CD4-positive, alpha-beta T cell (primary cell): ENCODE data around the gene PPT1. TPM values are rescaled to one million over a fixed set of nuclear protein-coding genes. Genes with fewer than 3 reads are reported as not detected.
"Not testable (repeated sequence)": the region's sequence is repeated elsewhere in the genome, so short reads cannot be mapped to it uniquely, and the experiment has no call there.

ENCODE experiments used
- ATAC-seq: fragments of 200-7000 bp; cut with Tn5 transposase; one replicate; pipeline ENCODE4 v1.10.0; 2022; ENCODE audit warnings: mild to moderate bottlenecking; ENCODE audit not compliant: poor library complexity
- CTCF ChIA-PET: fragments of 350-600 bp; sonication (Branson Sonifier 250); formaldehyde crosslinking; loops from one replicate; lab custom pipeline; 2021; ENCODE audit warnings: antibody characterized with exemption, inconsistent platforms; lab: Charles Lee
- POLR2A ChIA-PET: fragments of 350-600 bp; sonication (Branson Sonifier 250); formaldehyde crosslinking; loops from one replicate; lab custom pipeline; 2021; ENCODE audit warnings: antibody characterized with exemption, inconsistent platforms; lab: Charles Lee
- DNase-seq, 14 experiments: peaks; one replicate each; pipeline ENCODE4 v3.0.0-alpha.2; 2013 to 2020; ENCODE audit warnings: mixed read lengths in 2 of 14
- H3K27ac ChIP-seq, 2 donors: one replicate each; pipeline versions ENCODE4 v1.5.1 to v1.7.0; 2013; ENCODE audit warnings: low read length in 2 of 2, low read depth in 1 of 2, mild to moderate bottlenecking in 1 of 2
- H3K27me3 ChIP-seq, 2 experiments: 1 replicate in 1 of 2; 2 replicates in 1 of 2; pipeline versions ENCODE4 v1.6.1 to v1.7.0; 2013; ENCODE audit warnings: low read length in 2 of 2, control low read depth in 1 of 2, mild to moderate bottlenecking in 1 of 2, moderate library complexity in 1 of 2; ENCODE audit not compliant: insufficient read depth in 2 of 2, control insufficient read depth in 1 of 2
- H3K36me3 ChIP-seq: one replicate; pipeline ENCODE4 v1.6.1; 2013; ENCODE audit warnings: low read length, control low read depth; ENCODE audit not compliant: insufficient read depth
- H3K4me1 ChIP-seq: one replicate; pipeline ENCODE4 v1.6.1; 2013; ENCODE audit warnings: low read length, control low read depth; ENCODE audit not compliant: insufficient read depth
- H3K4me3 ChIP-seq: one replicate; pipeline ENCODE4 v1.5.1; 2013; ENCODE audit warnings: mild to moderate bottlenecking, low read length, moderate library complexity
- H3K9me3 ChIP-seq, 2 experiments: 1 replicate in 1 of 2; 2 replicates in 1 of 2; pipeline versions ENCODE4 v1.6.1 to v1.7.0; 2013; ENCODE audit warnings: low read length in 2 of 2, mild to moderate bottlenecking in 2 of 2, control low read depth in 1 of 2, moderate library complexity in 1 of 2; ENCODE audit not compliant: control insufficient read depth in 1 of 2, insufficient read depth in 1 of 2
- H3K27ac Mint-ChIP-seq: one replicate; pipeline ENCODE4 v1.8.0; 2020; ENCODE audit warnings: mixed read lengths
- H3K27me3 Mint-ChIP-seq: one replicate; pipeline ENCODE4 v1.8.0; 2021; ENCODE audit warnings: mixed read lengths
- H3K36me3 Mint-ChIP-seq: one replicate; pipeline ENCODE4 v1.8.0; 2021; ENCODE audit warnings: low read depth, mixed read lengths
- H3K4me1 Mint-ChIP-seq: one replicate; pipeline ENCODE4 v1.8.0; 2021; ENCODE audit warnings: low read depth, mixed read lengths
- H3K4me3 Mint-ChIP-seq: one replicate; pipeline ENCODE4 v1.8.0; 2020; ENCODE audit warnings: mild to moderate bottlenecking, mixed read lengths
- H3K9me3 Mint-ChIP-seq: one replicate; pipeline ENCODE4 v1.8.0; 2020; ENCODE audit warnings: mixed read lengths
- CTCF ChIP-seq: fragments of 200-600 bp; IDR thresholded peaks from one replicate; pipeline ENCODE4 v1.8.0; 2022; ENCODE audit warnings: antibody characterized with exemption, mild to moderate bottlenecking
- intact Hi-C, 2 experiments: fragments of 100-400 bp; cut with DNase I in 1 of 2; cut with micrococcal nuclease in 1 of 2; formaldehyde crosslinking; loops; one replicate each; pipeline versions ENCODE4 v1.15.1 to v1.9.0; 2023 to 2025; cut with DNase I, micrococcal nuclease
- total RNA-seq, 174 experiments: library from RNA in 2 of 174; stranded (reverse) in 2 of 174; gene quantifications; one replicate each; pipeline ENCODE4 v1.2.3 and lab custom pipeline; 2021 to 2026

Gene PPT1
- total RNA-seq, 2 experiments from 2014 or later, result 31.9 to 34.5 TPM

GRCh38 chr1:40084750-40085149, 12.3 kb downstream of the PPT1 start:
- TF ChIP-seq CTCF, result peak; percentile 85
- H3K4me3 ChIP-seq, H3K9me3 Mint-ChIP-seq, H3K9me3 ChIP-seq, ATAC-seq, H3K27ac ChIP-seq, H3K27me3 ChIP-seq, POLR2A ChIA-PET, H3K27me3 Mint-ChIP-seq, H3K4me3 Mint-ChIP-seq, H3K4me1 Mint-ChIP-seq, H3K4me1 ChIP-seq, H3K27ac Mint-ChIP-seq: not testable (repeated sequence)
- peaks cover 85% of the 10 kb centered on the region for H3K36me3 Mint-ChIP-seq
- intact Hi-C loops, result loop anchor here in 1 of 2 experiments (5.0 kb wide), 1 partner anchor 253 kb away; no protein-coding TSS in a partner anchor
- CTCF ChIA-PET, result interaction anchor here (0.6 to 1.5 kb wide), 6 partner anchors 8 to 254 kb away, joined by 3 to 4 read pairs (median 3); no protein-coding TSS in a partner anchor
- peak in 11 of 14 experiments; percentile 10 to 49 (median 30) for DNase-seq
- peaks cover 48% of the 10 kb centered on the region for H3K36me3 ChIP-seq

- Mint-ChIP-seq H3K9me3 (no peaks in the 10 kb centered on the region), H3K27ac (no peak overlapping the region), H3K36me3 (peaks cover 87% of the 10 kb centered on the region), H3K27me3 (no peaks in the 10 kb centered on the region), H3K4me1 (peaks cover 19% of the 10 kb centered on the region), H3K4me3 (no peak overlapping the region)
- ATAC-seq, result no peak
- Histone ChIP-seq H3K36me3 (peaks cover 53% of the 10 kb centered on the region), H3K4me1 (peaks cover 4% of the 10 kb centered on the region), H3K27me3 (no peaks in the 10 kb centered on the region), H3K9me3 (no peaks in the 10 kb centered on the region), H3K4me3 (no peak overlapping the region), H3K27ac (no peak overlapping the region)
- no peak for DNase-seq
- intact Hi-C loops, result loop anchor here in 1 of 2 experiments (5.0 kb wide), 1 partner anchor 255 kb away; no protein-coding TSS in a partner anchor
- POLR2A ChIA-PET, result no interaction called here
- CTCF ChIA-PET, result interaction anchor here (2.7 kb wide), 1 partner anchor 257 kb away, joined by 12 read pairs; no protein-coding TSS in a partner anchor
- no peak for TF ChIP-seq CTCF
These were observed 15.2 kb downstream of the PPT1 start for GRCh38 chr1:40081871-40082270.

GRCh38 chr1:40079774-40080400, 17.2 kb downstream of the PPT1 start:
- Histone ChIP-seq H3K4me3 (no peak overlapping the region), H3K27me3 (no peaks in the 10 kb centered on the region), H3K27ac (no peak overlapping the region), H3K9me3 (no peaks in the 10 kb centered on the region), H3K4me1 (peaks cover 3% of the 10 kb centered on the region), H3K36me3 (peaks cover 62% of the 10 kb centered on the region)
- POLR2A ChIA-PET, result no interaction called here
- ATAC-seq, result no peak
- Mint-ChIP-seq H3K27ac (no peak overlapping the region), H3K27me3 (no peaks in the 10 kb centered on the region), H3K9me3 (no peaks in the 10 kb centered on the region), H3K4me1 (peaks cover 12% of the 10 kb centered on the region), H3K4me3 (no peak overlapping the region), H3K36me3 (peaks cover 73% of the 10 kb centered on the region)
- TF ChIP-seq CTCF, result no peak
- CTCF ChIA-PET, result interaction anchor here (0.7 to 1.5 kb wide), 2 partner anchors 259 to 321 kb away, joined by 3 to 7 read pairs; no protein-coding TSS in a partner anchor
- intact Hi-C loops, result loop anchor here (2.0 to 5.0 kb wide), 2 partner anchors 257 to 259 kb away; no protein-coding TSS in a partner anchor
- no peak for DNase-seq
